NCI-H1092 (cell line): Measurements from ENCODE around the gene ABR.
A peak's percentile ranks its signal among the peaks of the same experiment; 100 is the strongest.
"Not testable (repeated sequence)": the region's sequence is repeated elsewhere in the genome, so short reads cannot be mapped to it uniquely, and the experiment has no call there.

Experiments
- DNase-seq: peaks from one replicate; lab custom pipeline; 2025; lab: John Stamatoyannopoulos, UW

ABR gene

GRCh38 chr17:1147664-1148063, 32.1 kb downstream of the ABR start:
- peak; percentile 59 for DNase-seq

DNA sequence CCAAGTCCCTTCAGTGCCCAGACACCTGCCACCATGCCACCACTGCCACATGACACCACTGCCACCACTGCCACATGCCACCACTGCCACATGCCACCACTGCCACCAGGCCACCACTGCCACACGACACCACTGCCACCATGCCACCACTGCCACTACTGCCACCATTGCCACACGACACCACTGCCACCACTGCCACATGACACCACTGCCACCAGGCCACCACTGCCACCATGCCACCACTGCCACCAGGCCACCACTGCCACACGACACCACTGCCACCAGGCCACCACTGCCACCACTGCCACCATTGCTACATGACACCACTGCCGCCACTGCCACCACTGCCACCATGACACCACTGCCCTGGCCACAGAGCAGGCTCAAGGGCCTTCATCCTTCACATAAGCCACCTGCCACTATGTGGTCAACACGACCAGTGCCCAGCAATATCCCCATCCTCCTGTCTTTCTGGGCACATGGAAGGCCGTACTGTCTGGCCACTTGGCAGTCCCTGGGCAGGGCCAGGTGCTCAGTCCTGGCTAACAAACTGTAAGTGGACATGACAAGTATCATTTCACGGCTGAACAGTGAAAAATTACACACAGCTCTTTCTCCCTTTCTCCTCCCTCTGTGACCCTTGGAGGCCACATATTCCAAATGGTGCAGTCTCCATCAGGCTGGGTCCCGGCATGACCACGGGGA, 33.1 kb downstream of the ABR start:
- no peak for DNase-seq

- DNase-seq, result no peak
Observed at GRCh38 chr17:1145311-1145986, 34.3 kb downstream of the ABR start.

DNA sequence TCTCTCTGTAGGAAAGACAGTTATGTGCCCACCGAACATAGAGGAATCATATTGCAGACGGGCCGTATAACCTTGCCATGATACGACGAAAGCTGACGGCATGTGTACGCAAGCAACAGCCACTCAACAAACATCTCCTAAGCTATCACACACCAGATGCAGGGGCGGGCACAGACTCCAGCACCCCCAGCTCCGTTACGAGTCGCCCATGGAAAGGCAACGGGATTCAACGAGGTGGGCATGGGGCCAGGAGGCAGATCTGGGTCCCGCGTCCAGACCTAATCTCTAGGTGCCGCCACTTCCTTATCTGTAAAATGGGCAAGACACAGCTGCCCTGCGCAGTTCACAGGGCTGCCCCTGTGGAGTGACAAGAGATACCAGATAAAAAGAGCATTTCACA, 35.6 kb downstream of the ABR start:
- no peak for DNase-seq

GRCh38 chr17:1143573-1143972, 36.2 kb downstream of the ABR start:
- DNase-seq, result no peak

DNA sequence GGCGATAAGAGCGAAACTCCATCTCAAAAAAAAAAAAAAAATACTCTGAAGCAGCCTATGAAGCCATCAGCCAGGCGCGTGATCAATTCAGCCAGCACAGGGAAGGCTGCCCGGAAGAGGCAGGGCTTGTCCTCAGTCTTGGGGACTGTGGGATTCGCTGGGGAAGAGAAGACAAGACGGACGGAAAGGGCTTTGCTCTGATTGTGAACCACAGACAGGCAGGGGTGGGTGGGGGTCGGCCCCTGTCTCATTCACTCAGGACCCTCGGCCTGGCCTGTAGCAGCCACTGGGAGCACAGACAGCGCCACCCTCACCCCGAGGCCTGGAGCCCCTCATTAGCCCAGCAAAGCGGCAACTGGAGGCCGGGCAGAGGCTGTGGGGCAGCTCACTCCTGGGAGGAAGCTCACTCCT, 37.2 kb downstream of the ABR start:
- DNase-seq, result no peak

DNA sequence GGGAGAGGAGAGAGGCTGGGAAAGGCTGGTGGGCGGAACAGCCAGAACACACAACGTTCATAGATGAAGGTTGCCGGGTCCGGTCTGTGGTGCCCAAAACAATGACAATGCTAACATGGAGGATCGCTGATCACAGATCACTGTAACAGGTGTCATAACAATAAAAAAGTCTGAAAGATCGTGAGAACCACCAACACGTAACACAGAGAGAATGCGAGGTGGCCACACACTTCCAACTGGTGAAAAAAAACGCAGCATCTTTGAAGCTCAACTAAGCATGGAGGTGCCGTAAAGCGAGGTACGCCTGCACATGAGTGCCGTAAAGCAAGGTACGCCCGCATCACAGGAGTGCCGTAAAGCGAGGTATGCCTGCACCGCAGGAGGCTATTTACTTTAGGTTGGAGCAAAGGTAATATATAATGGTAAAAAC, 42.3 kb downstream of the ABR start:
- DNase-seq, result peak; percentile 75

GRCh38 chr17:1136748-1137147, 43.0 kb downstream of the ABR start:
- DNase-seq, result no peak

DNA sequence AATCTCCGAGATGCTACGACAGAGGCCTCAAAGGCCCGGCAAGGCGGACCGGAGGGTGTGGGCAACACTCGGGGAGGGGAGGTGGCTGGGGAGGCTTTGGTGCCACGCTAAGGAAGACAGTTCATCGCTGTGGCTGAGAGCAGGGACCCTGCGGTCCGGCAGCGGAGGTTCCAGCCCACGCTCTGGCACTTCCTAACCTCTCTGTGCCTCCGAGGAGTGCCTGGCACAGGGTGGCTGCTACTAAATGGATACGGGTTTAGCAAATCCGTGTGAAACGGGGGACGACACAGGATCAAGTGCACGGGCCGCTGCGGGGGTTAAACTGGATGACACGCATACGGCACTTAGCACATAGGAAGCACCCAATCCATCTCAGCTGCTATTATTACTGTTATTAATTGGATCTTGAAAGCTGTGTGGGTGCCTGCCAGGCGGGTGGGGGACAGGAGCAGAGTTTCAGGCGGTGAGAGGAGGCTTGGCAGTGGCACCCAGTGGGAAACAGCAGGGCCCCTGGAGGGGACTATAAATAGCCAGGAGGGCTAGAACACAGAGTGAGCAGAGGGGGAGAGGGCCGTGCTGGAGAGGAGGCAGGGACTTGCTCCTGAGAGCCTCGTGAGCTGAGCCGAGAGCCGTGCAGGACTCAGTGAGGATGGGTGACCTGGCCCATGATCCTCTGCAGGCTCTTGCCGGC, 45.0 kb downstream of the ABR start:
- no peak for DNase-seq

- DNase-seq, result no peak
Observed at GRCh38 chr17:1130191-1130590, 49.6 kb downstream of the ABR start.

DNA sequence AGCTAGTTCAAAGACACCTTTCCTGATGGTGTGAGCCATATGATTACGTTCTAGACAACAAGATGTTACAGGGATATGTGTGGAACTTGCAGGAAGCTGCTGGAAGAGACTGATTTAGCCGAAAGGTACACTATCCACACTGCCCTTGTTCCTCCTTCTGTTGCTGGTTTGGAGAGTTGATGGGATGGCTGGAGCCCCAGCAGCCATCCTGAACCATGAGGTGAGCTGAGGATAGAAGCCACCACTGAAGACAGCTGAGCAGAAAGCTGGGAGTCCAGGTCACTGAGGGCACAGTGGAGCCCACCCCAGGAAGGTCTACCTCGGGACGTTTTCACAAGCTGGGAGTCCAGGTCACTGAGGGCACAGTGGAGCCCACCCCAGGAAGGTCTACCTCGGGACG, 51.3 kb downstream of the ABR start:
- not testable (repeated sequence) for DNase-seq

GRCh38 chr17:1126801-1127550, 52.8 kb downstream of the ABR start:
- peak; percentile 11 for DNase-seq

- DNase-seq, result no peak
Observed at GRCh38 chr17:1126250-1126797, 53.5 kb downstream of the ABR start.

DNA sequence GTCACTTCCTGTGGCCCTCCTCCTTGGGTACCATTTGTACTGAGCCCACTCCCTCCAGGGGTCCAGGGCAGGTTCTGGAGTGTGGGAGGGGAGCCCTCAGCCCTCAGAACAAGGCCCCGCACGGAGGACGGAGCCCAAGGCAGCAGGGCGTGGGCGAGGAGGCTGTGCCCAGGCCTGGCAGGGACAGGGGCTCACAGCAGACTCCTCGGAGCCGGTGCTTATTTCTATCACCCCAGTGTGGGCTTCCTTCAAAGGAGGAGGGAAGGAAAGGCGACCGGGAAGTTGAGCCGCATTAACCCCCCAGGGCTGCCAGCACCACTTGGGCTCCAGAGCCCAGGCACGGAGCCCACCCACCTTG, 54.0 kb downstream of the ABR start:
- DNase-seq, result no peak

GRCh38 chr17:1124896-1125787, 54.6 kb downstream of the ABR start:
- DNase-seq, result no peak

DNA sequence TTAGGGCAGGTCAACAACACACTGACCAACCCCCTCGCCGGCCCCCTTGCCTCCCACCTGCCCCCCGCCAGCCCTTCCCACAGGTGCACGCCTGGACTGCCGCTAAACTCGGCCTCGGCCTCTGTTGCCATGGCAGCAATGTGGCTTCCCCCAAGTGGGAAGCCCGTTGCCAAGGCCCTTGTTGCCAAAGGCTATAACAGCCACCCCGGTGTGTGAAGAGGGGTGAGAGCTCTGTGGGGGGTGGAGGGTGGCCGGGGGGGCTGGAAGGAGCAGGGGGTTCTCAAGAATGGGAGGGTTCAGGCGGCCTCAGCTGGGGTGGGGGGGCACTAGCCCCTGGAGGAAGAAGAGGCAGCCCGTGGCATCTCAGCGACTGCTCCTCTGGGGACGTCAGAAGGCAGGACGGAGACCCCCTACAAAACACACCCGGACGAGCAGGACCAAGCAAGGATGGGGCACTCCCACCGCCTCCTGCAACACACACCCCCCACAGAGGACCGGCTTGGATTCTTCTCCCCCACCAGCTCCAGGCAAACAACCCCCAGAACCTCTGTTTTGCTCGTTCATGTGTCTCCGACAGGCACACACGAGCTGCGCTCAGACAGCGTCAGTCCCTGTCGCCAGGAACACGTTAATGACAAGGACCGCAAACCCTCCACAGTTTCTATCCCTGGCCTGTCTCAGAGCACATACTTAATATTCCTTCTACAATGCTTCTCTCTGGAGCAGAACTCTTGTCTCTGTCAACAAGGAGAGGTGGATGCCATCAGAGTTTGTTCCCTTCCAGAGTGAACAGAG, 55.7 kb downstream of the ABR start:
- peak; percentile 77 for DNase-seq

- no peak for DNase-seq
Observed at GRCh38 chr17:1123393-1123831, 56.4 kb downstream of the ABR start.

DNA sequence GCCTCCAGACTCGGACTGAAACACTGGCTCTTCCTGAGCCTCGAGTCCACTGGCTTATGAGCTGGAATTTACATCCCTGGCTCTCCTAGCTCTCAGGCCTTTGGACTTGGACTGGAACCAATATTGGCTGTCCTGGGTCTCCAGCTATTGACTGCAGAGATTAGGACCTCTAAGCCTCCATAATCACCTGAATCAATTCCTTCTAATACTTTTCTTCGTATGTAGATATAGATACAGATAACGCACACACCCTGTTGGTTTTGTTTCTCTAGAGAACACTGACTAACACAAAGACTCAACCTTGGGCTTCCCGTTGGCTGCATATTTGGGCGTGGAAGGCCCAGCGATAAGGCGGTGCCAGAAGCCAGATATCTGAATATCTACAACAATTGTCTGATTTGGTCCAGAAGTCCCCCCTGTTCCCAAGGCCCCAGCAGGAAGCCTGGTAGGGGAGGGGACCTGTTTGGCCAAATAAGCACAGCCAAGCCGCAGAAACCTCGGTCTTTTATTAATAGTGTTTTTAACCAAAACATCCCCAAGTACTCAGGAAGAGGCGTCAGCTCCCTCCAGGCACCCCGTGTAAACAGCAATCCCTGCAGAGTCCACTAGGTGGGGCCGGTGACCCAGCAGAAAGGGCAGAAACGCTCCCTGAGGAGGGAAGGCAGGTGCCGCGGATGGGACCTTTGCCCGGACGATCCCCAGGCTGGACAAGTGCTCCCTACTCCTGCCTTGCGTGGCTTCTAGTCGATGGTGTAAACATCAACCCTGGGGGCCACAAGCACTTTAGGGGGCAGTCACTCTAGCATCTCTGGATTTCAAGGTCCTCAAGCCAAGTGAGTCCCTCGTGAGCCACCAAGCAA, 57.0 kb downstream of the ABR start:
- peak; percentile 63 for DNase-seq

GRCh38 chr17:1121442-1121817, 58.4 kb downstream of the ABR start:
- not testable (repeated sequence) for DNase-seq
